Bronchial epithelial cell (primary cell): ENCODE measurements around the gene INPP4B. TPM values are rescaled to one million over a fixed set of nuclear protein-coding genes. Genes with fewer than 3 reads are reported as not detected.

Experiments
- DNase-seq: peaks from one replicate; pipeline ENCODE4 v3.0.0-alpha.2; 2010; ENCODE audit warnings: low read depth
- FAIRE-seq: peaks from 2 replicates; lab custom pipeline; 2011; peaks lifted over from hg19 to GRCh38; lab: Jason Lieb, UNC
- H3K27me3 ChIP-seq: 2 replicates; pipeline ENCODE4 v1.5.1; 2011; ENCODE audit warnings: low read length; ENCODE audit not compliant: control insufficient read depth, insufficient read depth
- H3K36me3 ChIP-seq: 2 replicates; pipeline ENCODE4 v1.5.1; 2011; ENCODE audit warnings: low read length; ENCODE audit not compliant: control insufficient read depth, insufficient read depth
- H3K4me3 ChIP-seq: 2 replicates; pipeline ENCODE4 v1.5.1; 2011; ENCODE audit warnings: mild to moderate bottlenecking, low read depth, low read length, control low read depth
- CTCF ChIP-seq: IDR thresholded peaks from 2 replicates; pipeline ENCODE4 v1.5.1; 2011; ENCODE audit warnings: mild to moderate bottlenecking, moderate library complexity, low read length, control low read depth, inconsistent platforms; ENCODE audit not compliant: insufficient read depth, severe bottlenecking
- total RNA-seq: library from RNA; depleted of rRNA; stranded (reverse); fragments of >200 nt; gene quantifications from 2 replicates; pipeline ENCODE4 v1.2.1, GENCODE V29; 2014

INPP4B gene
- total RNA-seq, 1 donor from 2014 or later, result 74.8 TPM

DNA sequence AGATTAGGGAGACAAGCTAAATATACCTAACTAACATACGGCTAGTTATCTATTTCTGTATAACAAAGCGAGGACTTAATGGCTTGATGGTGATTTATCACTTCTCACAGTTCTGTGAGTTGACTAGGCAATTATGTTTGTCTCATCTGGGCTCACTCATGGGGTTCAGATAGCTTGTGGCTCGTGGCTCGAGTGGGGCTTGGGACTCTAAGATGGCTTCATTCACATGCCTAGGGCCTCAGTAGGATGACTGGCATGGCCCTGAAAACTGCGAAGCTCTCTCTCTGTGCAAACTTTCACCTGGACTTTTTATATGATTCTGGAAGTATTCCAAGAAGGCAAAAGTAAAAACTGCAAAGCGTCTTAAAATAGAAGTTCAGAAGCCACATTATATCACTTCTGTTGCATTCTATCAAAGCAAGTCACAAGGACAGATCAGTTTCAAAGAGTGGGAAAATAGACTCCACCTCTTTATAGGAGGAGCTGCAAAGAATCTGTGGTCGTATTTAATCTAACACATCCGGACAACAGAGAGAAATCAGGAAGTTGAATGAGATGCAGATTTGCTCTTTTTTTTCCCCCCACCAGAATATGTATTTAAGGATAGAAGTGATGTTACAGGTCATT is 491.2 kb downstream of the INPP4B start:
- H3K36me3 ChIP-seq, result no peaks in the 10 kb centered on the region
- no peak overlapping the region for H3K4me3 ChIP-seq
- DNase-seq (no peak), FAIRE-seq (no peak)
- TF ChIP-seq CTCF, result no peak
- no peaks in the 10 kb centered on the region for H3K27me3 ChIP-seq

- TF ChIP-seq CTCF, result no peak
- no peaks in the 10 kb centered on the region for H3K27me3 ChIP-seq
- no peaks in the 10 kb centered on the region for H3K36me3 ChIP-seq
- no peak overlapping the region for H3K4me3 ChIP-seq
- FAIRE-seq, result peak; percentile 13
- DNase-seq, result no peak
Observed at GRCh38 chr4:142354041-142354440, 492.1 kb downstream of the INPP4B start.

- DNase-seq, result peak; percentile 67
- peak; percentile 66 for TF ChIP-seq CTCF
- no peak for FAIRE-seq
- no peak overlapping the region for H3K4me3 ChIP-seq
- H3K36me3 ChIP-seq, result no peaks in the 10 kb centered on the region
- H3K27me3 ChIP-seq, result no peaks in the 10 kb centered on the region
Observed at GRCh38 chr4:142353149-142353738, 492.9 kb downstream of the INPP4B start.

GRCh38 chr4:142352712-142353111 is 493.4 kb downstream of the INPP4B start:
- TF ChIP-seq CTCF, result no peak
- FAIRE-seq (no peak), DNase-seq (no peak)
- Histone ChIP-seq H3K4me3 (no peak overlapping the region), H3K27me3 (no peaks in the 10 kb centered on the region), H3K36me3 (no peaks in the 10 kb centered on the region)

- FAIRE-seq (no peak), DNase-seq (no peak)
- no peaks in the 10 kb centered on the region for H3K36me3 ChIP-seq
- H3K4me3 ChIP-seq, result no peak overlapping the region
- TF ChIP-seq CTCF, result no peak
- no peaks in the 10 kb centered on the region for H3K27me3 ChIP-seq
Observed at GRCh38 chr4:142351958-142352357, 494.1 kb downstream of the INPP4B start.
